GM19043 (cell line): ENCODE data around the gene DDX42.

Experiments used
- ATAC-seq: cut with Tn5 transposase; IDR thresholded peaks from one replicate; pipeline ENCODE4 v1.9.1; 2021; ENCODE audit warnings: low read depth; ENCODE audit not compliant: unreplicated experiment

Gene DDX42

GRCh38 chr17:63819585-63820537 is 45.9 kb downstream of the DDX42 start:
- no peak for ATAC-seq

GRCh38 chr17:63820963-63821561 is 47.1 kb downstream of the DDX42 start:
- no peak for ATAC-seq

GRCh38 chr17:63821804-63822203 is 47.8 kb downstream of the DDX42 start:
- ATAC-seq: no peak

GRCh38 chr17:63822537-63822936 is 48.6 kb downstream of the DDX42 start:
- ATAC-seq: no peak

GRCh38 chr17:63823659-63824331 is 49.8 kb downstream of the DDX42 start:
- no peak for ATAC-seq

- ATAC-seq: no peak
Measured at GRCh38 chr17:63824362-63824761, 50.4 kb downstream of the DDX42 start.

- ATAC-seq: no peak
Measured at GRCh38 chr17:63826468-63827001, 52.6 kb downstream of the DDX42 start.

- peak; percentile 88 for ATAC-seq
Measured at GRCh38 chr17:63827002-63827800, 53.2 kb downstream of the DDX42 start, which contains the start of the genes FTSJ3 and PSMC5. TSS of gene FTSJ3 (minus strand) at chr17:63827663. CDS start at chr17:63826902, 761 bp downstream. TSS of gene PSMC5 (plus strand) at chr17:63827431. CDS start at chr17:63827491, 60 bp downstream.

- ATAC-seq: no peak
Measured at GRCh38 chr17:63827801-63828221, 53.8 kb downstream of the DDX42 start.

- ATAC-seq: no peak
Measured at GRCh38 chr17:63828936-63829335, 55.0 kb downstream of the DDX42 start.

GRCh38 chr17:63830278-63830677 is 56.3 kb downstream of the DDX42 start:
- no peak for ATAC-seq

- no peak for ATAC-seq
Measured at GRCh38 chr17:63830904-63831491, 57.0 kb downstream of the DDX42 start.

- ATAC-seq: no peak
Measured at GRCh38 chr17:63831505-63831904, 57.5 kb downstream of the DDX42 start.

GRCh38 chr17:63832014-63832413 is 58.0 kb downstream of the DDX42 start:
- ATAC-seq: no peak

- no peak for ATAC-seq
Measured at GRCh38 chr17:63832455-63832854, 58.5 kb downstream of the DDX42 start.

GRCh38 chr17:63833026-63833740 is 59.2 kb downstream of the DDX42 start:
- ATAC-seq: no peak

- no peak for ATAC-seq
Measured at GRCh38 chr17:63833741-63834373, 59.9 kb downstream of the DDX42 start.

- ATAC-seq: no peak
Measured at GRCh38 chr17:63834431-63835166, 60.6 kb downstream of the DDX42 start.
